Fibroblast of skin of left biceps (primary cell): ENCODE results near the gene SLC24A2.

Experiments
- DNase-seq, 2 experiments: peaks; one replicate each; pipeline ENCODE4 v3.0.0-alpha.2; 2013; ENCODE audit warnings: low read depth in 2 of 2

Gene SLC24A2

DNA sequence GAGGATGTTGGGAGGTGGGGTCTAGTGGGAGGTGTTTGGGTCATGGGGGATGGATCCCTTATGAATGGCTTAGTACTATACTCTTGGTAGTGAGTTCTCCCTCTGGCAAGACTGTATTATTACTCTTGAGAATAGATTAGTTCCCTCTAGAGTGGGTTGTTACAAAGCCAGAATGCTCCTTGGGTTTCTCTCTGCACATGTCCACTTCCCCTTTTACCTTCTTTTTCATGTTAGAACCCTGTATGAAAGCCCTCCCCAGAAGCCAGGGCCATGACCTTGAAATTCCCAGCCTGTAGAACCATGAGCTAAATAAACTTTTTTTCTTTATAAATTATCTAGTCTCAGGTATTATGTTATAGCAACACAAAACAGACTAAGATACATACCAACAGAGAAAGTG lies 31.1 kb downstream of the SLC24A2 start:
- DNase-seq: no peak

DNA sequence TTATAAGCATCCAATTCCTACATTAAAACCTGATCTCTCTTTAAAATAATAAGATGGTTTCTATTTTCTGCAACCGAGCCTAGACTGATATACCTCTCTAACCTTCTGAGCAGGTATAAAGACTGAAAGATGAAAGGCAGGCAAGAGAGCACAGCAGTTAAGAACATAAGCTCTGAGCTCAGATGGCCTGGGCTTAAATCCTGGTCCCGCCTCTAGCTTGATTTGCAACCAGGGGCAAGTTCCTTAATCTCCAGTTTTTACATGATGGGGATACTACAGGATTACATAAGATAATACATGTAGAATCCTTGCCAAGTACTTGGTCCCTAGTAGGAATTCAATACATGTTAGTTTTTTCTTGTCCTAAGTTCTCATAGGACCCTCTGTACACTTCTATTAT lies 33.9 kb downstream of the SLC24A2 start:
- DNase-seq: no peak

DNA sequence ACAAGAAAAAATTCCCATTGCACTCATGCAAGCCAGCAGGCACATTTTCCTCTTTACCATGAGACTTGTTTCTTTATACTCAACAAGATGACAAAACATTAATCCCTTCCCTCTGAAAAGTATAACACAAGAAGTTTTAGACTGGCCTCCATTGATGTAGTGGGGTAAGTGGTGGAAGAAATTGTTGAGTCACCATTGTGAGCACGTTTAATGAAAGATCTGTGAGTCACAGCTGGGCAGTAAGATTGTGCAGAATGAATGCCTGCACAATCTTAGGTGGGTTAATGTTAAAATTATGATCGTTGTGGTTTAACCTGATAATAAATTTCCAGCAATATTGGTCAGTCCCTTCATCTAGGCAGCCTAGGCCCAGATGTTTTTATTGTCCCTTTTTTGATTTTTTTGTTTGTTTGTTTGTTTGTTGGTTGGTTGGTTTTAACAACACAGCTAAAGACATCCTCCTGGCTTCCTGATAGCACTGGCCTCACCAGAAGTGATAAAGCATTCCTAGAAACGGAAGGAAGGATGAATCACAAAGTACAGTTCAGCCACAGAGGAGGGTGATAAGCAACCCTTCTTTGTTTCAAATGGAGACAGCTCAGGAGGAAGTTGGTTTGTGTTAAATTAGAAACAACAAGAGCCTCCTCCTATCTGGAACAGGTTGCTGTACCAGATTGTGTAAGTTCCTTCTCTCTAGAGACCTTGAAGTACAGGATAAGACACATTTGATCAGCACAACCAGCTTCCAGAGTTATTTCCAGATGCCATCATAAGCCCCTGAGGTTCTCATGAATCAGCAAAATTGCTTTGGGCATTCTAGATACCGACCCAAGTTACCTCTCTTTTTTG lies 40.3 kb downstream of the SLC24A2 start:
- no peak for DNase-seq

DNA sequence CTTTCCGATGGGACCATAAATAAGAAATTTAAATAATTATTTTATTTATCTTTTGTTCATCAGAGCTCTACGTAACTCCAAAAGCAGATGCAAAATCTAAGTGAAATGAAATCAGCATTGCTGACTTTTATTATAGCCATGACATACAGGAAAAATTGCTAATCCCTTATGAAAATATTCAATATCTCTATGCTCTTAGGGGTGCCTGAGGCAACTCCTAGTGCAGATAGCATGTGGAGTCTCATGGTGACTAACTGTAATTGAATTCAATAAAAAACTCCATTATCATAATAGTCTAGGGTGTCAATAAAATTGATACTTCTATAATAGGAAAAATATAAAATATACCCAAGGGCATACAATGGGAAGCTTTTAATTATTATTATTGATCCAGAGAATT lies 42.6 kb downstream of the SLC24A2 start:
- DNase-seq: no peak

DNA sequence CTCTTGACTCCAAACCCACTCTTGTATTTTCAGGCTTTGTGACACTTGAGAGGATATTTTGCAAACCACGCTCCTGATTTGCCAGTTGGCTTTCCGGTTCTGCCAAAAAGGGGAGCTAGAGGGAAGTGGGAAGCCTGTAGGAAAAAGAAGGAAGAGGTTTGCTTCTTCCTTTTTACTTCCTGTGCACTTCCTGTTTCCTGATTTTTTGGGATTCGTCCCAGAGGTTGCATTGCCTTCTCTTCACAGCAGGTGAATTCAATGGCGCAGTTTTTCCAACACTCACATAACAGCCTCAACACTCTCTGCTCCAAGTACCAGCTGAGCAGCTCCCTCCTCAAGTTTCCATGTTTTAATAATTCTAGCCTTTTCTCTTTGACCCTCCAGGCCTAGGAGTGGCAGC lies 47.7 kb downstream of the SLC24A2 start:
- no peak for DNase-seq
